Calu3 (cell line): Measurements from ENCODE around the gene GOLGA6D. TPM values are rescaled to one million over a fixed set of nuclear protein-coding genes. Genes with fewer than 3 reads are reported as not detected.
"Not testable (repeated sequence)": the region's sequence is repeated elsewhere in the genome, so short reads cannot be mapped to it uniquely, and the experiment has no call there.

Source experiments
- Bru-seq: library from RNA; stranded (reverse); fragments of 400-500 nt; gene quantifications from one replicate; lab custom pipeline; 2021; lab: Mats Ljungman, UMichigan
- BruChase-seq, 2 experiments: library from RNA; stranded (reverse); fragments of 400-500 nt; gene quantifications; one replicate each; lab custom pipeline; 2021; lab: Mats Ljungman, UMichigan
- BruUV-seq: library from RNA; stranded (reverse); fragments of 400-500 nt; replicated peaks from 2 replicates; lab custom pipeline; 2021; lab: Mats Ljungman, UMichigan
- CTCF ChIA-PET: fragments of 300-600 bp; sonication (Branson Sonifier 250); formaldehyde crosslinking; loops from one replicate; lab custom pipeline; 2022; ENCODE audit warnings: antibody characterized with exemption; lab: Charles Lee
- DNase-seq: peaks from one replicate; pipeline ENCODE4 v3.0.0; 2022
- H3K27ac Mint-ChIP-seq: one replicate; pipeline ENCODE4 v1.8.0; 2022; ENCODE audit warnings: mixed read lengths; ENCODE audit not compliant: unreplicated experiment
- H3K27me3 Mint-ChIP-seq: one replicate; pipeline ENCODE4 v1.8.0; 2022; ENCODE audit warnings: mixed read lengths; ENCODE audit not compliant: unreplicated experiment
- H3K36me3 Mint-ChIP-seq: one replicate; pipeline ENCODE4 v1.8.0; 2022; ENCODE audit warnings: mild to moderate bottlenecking, moderate library complexity, mixed read lengths; ENCODE audit not compliant: insufficient read depth, unreplicated experiment
- H3K4me1 Mint-ChIP-seq: one replicate; pipeline ENCODE4 v1.8.0; 2022; ENCODE audit warnings: mild to moderate bottlenecking, low read depth, mixed read lengths; ENCODE audit not compliant: unreplicated experiment
- H3K4me3 Mint-ChIP-seq: one replicate; pipeline ENCODE4 v1.8.0; 2022; ENCODE audit warnings: mild to moderate bottlenecking, low read depth, moderate library complexity, mixed read lengths; ENCODE audit not compliant: unreplicated experiment
- H3K9me3 Mint-ChIP-seq: one replicate; pipeline ENCODE4 v1.8.0; 2022; ENCODE audit warnings: low read depth, mixed read lengths; ENCODE audit not compliant: unreplicated experiment
- intact Hi-C: fragments of 100-400 bp; cut with micrococcal nuclease; formaldehyde crosslinking; loops from one replicate; pipeline ENCODE4 v1.10.0; 2022; ENCODE audit not compliant: unreplicated experiment
- long read RNA-seq: library from polyadenylated mRNA; stranded (forward); transcript quantifications from one replicate; pipeline ENCODE4 v2.0.0, GENCODE V29; 2022
- total RNA-seq: library from RNA; stranded (reverse); gene quantifications from 2 replicates; pipeline ENCODE4 v1.2.3, GENCODE V29; 2022
- TF ChIP-seq, protein P1 (sequence below): fragments of 200-600 bp; IDR thresholded peaks from one replicate; pipeline ENCODE4 v1.8.0; 2022; ENCODE audit warnings: antibody characterized with exemption; ENCODE audit not compliant: unreplicated experiment

GOLGA6D gene, protein sequence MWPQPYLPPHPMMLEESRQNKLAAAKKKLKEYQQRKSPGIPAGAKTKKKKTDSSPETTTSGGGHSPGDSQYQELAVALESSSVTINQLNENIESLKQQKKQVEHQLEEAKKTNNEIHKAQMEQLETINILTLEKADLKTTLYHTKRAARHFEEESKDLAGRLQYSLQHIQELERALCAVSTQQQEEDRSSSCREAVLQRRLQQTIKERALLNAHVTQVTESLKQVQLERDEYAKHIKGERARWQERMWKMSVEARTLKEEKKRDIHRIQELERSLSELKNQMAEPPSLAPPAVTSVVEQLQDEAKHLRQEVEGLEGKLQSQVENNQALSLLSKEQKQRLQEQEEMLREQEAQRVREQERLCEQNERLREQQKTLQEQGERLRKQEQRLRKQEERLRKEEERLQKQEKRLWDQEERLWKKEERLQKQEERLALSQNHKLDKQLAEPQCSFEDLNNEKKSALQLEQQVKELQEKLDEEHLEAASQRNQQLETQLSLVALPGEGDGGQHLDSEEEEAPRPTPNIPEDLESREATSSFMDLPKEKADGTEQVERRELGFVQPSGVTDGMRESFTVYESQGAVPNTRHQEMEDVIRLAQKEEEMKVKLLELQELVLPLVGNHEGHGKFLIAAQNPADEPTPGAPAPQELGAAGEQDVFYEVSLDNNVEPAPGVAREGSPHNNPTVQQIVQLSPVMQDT
- total RNA-seq (0.27 TPM in 1 of 2 replicates, not detected in the other), Bru-seq, nascent RNA (not detected), BruChase-seq, experiment 1, labeled RNA remaining after a 6-hour chase (not detected), BruChase-seq, experiment 2, labeled RNA remaining after a 2-hour chase (percentile 6 among the genes with signal in this experiment)
- long read RNA-seq: 0 reads

DNA sequence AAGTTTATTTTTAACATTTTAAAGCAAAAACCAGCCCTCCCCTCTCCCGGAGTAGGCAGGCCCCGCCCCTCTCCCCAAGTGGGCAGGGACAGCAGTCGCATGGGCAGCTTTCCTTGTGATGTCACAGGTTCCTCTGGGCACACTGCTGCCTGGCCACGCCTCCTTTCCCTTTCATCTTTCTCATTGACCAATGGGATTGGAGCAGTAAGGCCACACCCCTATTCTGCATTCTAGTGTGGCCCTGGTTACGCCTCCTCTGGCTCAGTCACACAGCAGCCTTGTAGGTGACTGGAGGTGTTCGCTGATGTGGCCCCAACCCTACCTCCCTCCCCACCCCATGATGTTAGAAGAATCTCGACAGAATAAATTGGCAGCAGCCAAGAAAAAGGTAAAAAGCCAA lies at the start of gene GOLGA6D:
Gene GOLGA6D, plus strand, starts transcription at position 264 of the 400 bp plus-strand sequence. Its CDS starts 41 bp downstream, at position 305.
- H3K27me3 Mint-ChIP-seq, H3K4me1 Mint-ChIP-seq, H3K27ac Mint-ChIP-seq, BruUV-seq, intact Hi-C loops, CTCF ChIA-PET, H3K4me3 Mint-ChIP-seq, H3K36me3 Mint-ChIP-seq, DNase-seq, H3K9me3 Mint-ChIP-seq: not testable (repeated sequence)

DNA sequence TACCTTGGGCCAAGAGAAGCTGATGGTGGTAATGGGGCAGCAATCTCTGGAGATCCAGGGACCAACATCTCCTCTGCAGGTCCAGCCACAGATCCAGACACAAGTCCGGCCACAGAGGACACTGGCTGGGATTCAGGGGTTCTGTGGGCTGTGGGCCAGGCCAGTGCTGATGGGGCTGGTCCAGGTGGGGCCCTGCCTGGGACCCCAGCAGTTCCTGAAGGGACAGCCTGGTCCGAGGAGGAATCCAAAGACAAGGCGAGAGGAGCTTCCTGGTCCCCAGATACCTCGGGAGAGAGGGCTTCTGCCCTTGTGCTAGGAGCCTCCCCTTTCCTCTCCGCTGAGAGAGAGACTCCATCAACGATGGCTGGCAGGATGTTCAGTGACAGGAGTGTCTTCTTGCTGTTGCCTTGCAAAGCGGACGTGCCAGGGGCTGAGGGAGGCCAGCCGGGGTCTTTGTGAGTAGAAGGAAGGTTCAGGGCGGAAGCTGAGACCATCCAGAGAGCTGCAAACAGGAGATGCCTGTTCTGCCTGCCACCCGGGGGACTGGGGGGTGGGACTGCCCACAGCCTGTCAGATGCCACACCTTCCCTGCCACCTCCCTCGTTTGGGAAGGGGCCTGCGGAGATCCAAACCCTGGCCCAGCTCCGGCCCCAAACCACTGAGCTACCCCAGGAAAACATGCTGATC lies 49.0 kb upstream of the GOLGA6D start:
- Mint-ChIP-seq H3K27me3 (peaks cover 67% of the 10 kb centered on the region), H3K4me3 (no peak overlapping the region), H3K36me3 (peaks cover 5% of the 10 kb centered on the region), H3K27ac (no peak overlapping the region), H3K4me1 (no peaks in the 10 kb centered on the region), H3K9me3 (no peaks in the 10 kb centered on the region)
- TF ChIP-seq, protein P1, sequence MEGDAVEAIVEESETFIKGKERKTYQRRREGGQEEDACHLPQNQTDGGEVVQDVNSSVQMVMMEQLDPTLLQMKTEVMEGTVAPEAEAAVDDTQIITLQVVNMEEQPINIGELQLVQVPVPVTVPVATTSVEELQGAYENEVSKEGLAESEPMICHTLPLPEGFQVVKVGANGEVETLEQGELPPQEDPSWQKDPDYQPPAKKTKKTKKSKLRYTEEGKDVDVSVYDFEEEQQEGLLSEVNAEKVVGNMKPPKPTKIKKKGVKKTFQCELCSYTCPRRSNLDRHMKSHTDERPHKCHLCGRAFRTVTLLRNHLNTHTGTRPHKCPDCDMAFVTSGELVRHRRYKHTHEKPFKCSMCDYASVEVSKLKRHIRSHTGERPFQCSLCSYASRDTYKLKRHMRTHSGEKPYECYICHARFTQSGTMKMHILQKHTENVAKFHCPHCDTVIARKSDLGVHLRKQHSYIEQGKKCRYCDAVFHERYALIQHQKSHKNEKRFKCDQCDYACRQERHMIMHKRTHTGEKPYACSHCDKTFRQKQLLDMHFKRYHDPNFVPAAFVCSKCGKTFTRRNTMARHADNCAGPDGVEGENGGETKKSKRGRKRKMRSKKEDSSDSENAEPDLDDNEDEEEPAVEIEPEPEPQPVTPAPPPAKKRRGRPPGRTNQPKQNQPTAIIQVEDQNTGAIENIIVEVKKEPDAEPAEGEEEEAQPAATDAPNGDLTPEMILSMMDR: no peak
- BruUV-seq: no TSS peak
- CTCF ChIA-PET: no interaction called here
- intact Hi-C loops: loop anchor here (10.0 kb wide), 1 partner anchor 71 kb away; no protein-coding TSS in a partner anchor
- no peak for DNase-seq

DNA sequence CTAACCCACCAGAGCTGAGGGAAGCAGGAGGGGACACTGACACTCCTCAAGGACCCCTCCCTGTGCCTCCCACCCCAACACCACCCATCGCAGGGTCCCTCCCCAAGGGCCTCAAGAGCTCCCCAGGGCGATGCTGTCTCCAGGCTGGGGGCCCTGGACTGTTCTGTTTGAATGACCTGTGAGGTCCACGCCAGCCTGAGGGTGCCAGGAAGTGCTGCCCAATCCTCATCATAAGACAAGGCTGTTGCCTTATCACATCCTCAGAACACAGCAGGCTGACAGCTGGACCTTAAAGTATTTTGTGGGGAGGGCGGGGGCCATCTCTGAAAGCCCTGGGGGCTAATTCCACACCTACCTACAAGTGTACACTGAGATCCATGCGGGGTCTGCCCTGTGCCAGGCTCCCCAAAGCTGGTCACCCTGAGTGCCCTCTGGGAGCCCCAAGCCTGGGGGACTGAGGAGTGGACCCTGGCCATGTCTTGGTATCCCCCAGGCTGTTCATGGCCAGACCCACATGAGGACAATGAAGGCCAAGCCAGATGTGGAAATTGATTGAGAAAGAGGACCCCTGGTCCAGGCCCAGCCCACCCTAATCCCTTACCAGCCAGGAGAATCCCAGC lies 48.3 kb upstream of the GOLGA6D start:
- CTCF ChIA-PET: no interaction called here
- no peaks in the 10 kb centered on the region for H3K9me3 Mint-ChIP-seq
- no peaks in the 10 kb centered on the region for H3K4me1 Mint-ChIP-seq
- intact Hi-C loops: loop anchor here (10.0 kb wide), 1 partner anchor 70 kb away; no protein-coding TSS in a partner anchor
- H3K36me3 Mint-ChIP-seq: peaks cover 5% of the 10 kb centered on the region
- peaks cover 72% of the 10 kb centered on the region for H3K27me3 Mint-ChIP-seq
- TF ChIP-seq, protein P1: no peak
- no peak overlapping the region for H3K27ac Mint-ChIP-seq
- no TSS peak for BruUV-seq
- no peak for DNase-seq
- no peak overlapping the region for H3K4me3 Mint-ChIP-seq

DNA sequence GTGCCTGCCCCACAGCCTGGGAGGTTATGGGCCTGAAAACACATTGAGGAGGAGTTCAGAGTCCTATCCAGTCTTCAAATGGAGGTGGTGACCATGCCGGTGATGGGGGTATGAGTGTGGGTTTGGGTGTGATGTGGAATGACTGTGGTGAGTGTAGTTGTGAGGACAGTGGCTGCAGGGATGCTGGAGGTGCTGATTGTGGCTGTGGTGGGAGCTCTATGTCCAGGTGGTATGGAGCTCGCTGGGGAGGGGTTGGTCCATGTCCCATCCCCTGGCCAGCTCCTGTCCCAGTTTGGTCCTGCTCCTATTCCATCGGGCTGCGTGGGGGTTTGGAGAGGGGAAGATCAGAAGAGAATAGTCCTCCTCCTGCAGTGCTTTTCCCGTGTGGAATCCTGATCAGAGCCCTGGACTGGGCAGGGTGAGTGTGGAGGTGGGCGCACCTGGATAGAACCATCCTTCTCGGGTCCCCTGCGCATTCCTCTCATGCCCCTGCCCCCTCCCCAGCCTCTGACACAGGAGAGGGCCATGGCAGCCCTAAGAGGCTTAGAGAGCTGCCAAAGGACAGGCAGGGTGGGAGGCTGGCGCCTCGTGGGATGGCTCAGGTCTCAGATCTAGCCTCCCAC lies 47.5 kb upstream of the GOLGA6D start:
- CTCF ChIA-PET: no interaction called here
- intact Hi-C loops: loop anchor here (10.0 kb wide), 1 partner anchor 70 kb away; no protein-coding TSS in a partner anchor
- Mint-ChIP-seq H3K9me3 (no peaks in the 10 kb centered on the region), H3K27ac (no peak overlapping the region), H3K27me3 (peaks cover 81% of the 10 kb centered on the region), H3K4me3 (no peak overlapping the region), H3K36me3 (peaks cover 5% of the 10 kb centered on the region), H3K4me1 (no peaks in the 10 kb centered on the region)
- no peak for DNase-seq
- TF ChIP-seq, protein P1: no peak
- no TSS peak for BruUV-seq
